Amniotic stem cell (primary cell): ENCODE measurements around the gene DCAF15.

Experiments
- DNase-seq: peaks from one replicate; lab custom pipeline; 2025; lab: John Stamatoyannopoulos, UW

The DCAF15 gene

GRCh38 chr19:13976446-13976845, 24.1 kb downstream of the DCAF15 start:
- DNase-seq, result no peak

DNA sequence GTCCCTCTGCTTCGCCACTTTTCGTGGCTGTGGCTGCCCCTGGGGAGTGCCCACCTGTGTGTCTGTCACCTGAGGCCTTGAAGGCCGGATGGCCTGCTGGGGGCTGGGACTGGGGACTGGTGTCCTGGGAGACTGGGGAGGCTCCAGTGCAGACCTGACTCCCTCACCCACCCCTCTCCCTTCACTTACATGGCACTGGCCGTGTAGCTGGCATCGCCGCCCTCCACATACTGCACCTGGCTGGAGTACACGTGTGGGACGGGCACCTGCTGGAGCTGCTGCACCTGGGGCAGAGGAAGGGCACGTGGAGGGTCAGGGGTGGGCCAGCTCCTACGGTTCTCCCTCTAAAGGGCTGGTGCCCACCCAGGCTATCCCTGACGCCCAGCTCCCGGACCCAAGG, 25.5 kb downstream of the DCAF15 start:
- no peak for DNase-seq

DNA sequence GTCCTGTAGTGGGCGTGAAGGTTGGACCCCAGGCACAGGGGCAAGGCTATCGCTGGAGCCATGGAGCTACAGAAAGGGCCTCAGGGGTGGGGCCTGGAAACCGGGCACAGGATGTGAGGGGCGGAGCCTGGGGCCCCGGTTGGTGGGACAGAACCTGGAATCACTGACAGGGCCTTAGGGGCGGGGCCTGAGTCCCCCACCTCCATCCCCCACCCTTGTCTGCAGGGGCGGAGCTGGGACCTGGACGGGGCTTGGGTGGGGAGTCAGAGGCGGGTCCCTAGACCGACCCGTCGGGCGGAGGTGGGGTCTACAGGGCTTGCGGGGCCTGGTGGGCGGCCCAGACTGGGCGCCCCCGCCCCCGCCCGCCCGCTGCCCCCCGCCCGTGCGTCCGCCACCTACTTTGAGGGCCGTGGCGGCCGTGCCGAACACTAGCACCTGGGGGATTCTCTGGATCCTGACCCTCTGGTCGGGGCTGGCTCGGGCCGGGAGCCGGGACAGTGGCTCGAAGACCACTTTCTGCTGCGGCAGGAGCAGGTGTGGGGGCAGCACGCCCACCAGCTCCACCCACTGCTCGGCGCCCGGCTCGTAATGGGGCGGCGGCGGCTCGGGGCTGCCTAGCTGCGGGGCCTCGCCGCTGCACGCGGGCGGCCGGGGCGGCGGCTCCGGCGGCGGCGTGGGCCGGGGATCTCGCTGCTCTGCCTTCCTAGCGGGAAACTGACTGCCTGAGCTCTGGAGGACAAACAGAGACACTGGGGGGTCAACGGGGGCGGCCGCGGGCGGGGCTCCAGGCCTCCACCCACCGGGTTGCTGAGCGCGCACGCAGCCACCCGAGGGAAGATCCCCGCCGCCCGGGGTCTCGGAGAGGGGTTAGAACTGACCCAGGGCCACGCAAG, 26.3 kb downstream of the DCAF15 start:
- DNase-seq, result no peak

- no peak for DNase-seq
These were observed 26.9 kb downstream of the DCAF15 start for GRCh38 chr19:13979244-13979615.

GRCh38 chr19:13979686-13980085, 27.4 kb downstream of the DCAF15 start:
- no peak for DNase-seq

GRCh38 chr19:13980340-13980739, 28.0 kb downstream of the DCAF15 start:
- DNase-seq, result no peak

GRCh38 chr19:13981021-13981420, 28.7 kb downstream of the DCAF15 start:
- DNase-seq, result no peak

DNA sequence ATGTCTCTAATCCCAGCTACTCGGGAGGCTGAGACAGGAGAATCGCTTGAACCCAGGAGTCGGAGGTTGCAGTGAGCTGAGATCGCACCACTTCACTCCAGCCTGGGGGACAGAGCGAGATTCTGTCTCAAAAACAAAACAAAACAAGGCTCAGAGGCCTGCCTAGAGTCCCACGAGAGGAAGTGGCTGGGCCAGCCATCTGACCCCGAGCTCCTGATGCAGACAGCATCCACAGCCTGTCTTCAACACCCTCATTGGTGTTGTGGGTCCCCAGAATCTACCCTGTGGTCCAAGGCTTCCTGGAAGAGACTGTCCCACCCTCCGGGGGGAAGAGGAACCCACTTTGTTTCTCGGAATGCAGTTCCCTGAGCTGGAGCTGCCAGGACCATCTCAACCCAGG, 29.2 kb downstream of the DCAF15 start:
- DNase-seq, result no peak

- DNase-seq, result no peak
These were observed 29.7 kb downstream of the DCAF15 start for GRCh38 chr19:13981988-13982501.

GRCh38 chr19:13982773-13983172, 30.5 kb downstream of the DCAF15 start:
- no peak for DNase-seq

DNA sequence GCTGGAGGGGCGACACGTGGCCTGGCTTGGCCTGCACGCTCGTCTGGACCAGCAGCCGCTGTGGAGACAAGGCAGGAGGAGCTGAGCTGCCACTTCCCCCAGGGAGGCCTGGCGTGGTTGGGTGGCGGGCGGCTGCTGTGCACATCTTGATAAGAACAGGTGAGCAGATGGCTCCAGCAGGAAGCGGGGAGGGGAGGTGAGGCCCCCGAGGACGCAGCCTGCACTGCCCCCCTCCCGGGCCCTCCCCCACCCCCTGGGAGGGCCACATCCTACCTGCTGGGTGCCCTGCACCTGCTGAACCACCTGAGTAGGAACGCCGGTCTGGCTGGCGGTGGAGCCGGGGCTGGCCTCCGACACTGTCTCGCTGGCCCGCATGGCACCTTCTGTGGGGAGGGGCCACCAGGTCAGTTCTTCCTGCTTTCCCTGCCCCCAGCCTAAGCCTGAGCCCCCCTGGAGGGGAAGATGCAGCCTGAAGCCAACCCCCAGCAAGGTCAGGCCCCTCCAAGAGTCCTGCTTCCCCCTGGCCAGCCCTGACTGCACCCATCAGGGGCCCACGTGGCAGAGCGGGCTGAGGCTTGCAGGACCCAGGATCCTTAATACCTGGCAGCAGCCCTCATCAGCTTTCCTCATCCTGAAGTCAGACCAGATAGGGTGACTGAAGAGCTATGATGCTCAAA, 31.0 kb downstream of the DCAF15 start:
- DNase-seq, result no peak

- DNase-seq, result no peak
These were observed 31.9 kb downstream of the DCAF15 start for GRCh38 chr19:13984186-13984585.

DNA sequence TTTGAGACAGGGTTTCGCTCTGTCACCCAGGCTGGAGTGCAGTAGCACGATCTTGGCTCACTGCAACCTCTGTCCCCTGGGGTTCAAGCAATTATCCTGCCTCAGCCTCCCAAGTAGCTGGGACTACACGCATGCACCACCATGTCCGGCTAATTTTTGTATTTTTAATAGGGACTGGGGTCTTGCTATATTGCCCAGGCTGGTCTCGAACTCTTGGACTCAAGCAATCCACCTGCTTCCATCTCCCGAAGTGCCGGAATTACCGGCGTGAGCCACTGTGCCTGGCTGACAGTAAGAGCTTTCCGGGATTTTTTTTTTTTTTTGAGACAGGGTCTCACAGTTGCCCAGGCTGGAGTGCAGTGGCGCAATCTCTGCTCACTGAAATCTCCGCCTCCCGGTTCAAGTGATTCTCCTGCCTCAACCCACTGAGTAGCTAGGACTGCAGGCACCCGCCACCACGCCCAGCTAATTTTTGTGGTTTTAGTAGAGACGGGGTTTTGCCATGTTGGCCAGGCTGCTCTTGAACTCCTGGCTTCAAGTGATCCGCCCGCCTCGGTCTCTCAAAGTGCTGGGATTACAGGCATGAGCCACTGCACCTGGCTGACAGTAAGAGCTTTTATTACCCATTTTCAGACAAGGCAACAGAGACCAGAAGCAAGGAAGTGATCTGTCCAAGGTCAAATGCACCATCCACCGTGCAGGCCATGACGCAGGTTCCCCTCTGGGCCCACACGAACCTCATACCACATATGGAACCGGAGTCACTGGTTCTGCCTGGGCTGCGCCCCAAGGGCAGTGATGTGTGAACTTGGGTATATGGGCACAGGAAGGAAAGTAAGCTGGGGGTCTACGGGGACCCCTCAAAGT, 32.8 kb downstream of the DCAF15 start:
- DNase-seq, result no peak

- DNase-seq, result no peak
These were observed 33.5 kb downstream of the DCAF15 start for GRCh38 chr19:13985771-13986347.

DNA sequence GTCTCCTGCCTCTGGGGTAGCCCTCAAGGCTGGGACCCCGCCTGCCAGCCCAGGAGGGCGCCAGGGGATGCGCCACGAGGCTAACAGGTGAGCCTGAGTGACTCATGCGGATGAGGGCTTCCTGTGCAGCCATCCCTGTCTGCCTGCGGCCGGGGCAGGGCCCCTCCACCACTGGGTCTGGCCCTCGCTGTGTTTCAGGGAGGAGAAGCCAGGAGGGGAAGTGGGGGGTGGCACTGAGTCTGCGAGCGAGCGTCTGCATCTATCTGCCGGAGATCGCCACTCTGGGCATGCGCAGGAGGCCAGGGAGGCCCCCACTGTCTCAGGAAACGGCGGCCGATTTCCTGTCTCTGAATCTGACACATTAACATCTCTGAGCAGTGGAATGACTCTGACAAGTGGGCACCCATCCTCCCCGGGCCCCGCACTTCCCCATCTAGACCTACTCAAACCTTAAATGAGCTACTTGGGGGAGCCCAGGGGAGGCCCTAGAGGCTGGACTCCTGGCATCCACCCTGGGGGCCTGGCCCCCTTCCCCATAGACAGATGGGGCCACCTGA, 34.1 kb downstream of the DCAF15 start:
- DNase-seq, result no peak

- DNase-seq, result no peak
These were observed 35.0 kb downstream of the DCAF15 start for GRCh38 chr19:13987101-13987890.

DNA sequence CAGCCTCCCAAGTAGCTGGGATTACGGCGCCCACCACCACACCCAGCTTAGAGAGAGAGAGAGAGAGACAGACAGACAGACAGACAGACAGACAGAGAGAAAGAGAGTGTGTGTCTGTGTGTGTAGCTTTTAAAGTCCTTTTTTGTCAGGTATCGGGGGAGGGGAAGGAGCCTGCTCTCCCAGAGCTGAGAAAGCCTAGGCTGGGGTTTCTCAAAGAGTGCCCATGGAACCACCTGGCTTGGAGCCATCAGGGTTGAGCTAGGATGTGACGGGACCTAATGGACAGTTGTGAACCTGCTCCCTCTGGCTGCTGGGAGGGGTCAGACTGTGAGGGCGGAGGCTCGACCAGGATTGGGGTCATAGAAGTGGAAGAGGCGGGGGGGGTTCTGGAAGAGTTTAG, 37.2 kb downstream of the DCAF15 start:
- DNase-seq, result no peak

DNA sequence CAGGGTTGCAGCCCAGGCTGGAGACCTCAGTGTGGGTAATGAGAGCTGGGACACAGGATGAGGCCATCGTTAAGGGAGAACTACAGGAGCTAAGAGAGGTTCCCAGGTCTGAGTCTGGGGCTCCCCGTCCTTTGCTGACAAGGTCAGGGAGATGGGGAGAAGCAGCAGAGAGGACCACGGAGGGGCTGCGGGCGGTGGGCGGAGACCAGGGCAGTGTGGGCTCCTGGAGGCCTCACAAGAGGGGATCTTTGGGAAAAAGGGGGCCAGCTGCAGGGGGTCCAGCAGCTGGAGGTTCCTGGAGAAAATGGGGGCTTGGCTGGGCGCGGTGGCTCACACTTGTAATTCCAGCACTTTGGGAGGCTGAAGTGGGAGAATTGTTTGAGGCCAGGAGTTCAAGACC, 37.8 kb downstream of the DCAF15 start:
- no peak for DNase-seq

GRCh38 chr19:13992025-13992424, 39.7 kb downstream of the DCAF15 start:
- DNase-seq, result no peak

- no peak for DNase-seq
These were observed 41.4 kb downstream of the DCAF15 start for GRCh38 chr19:13993590-13994300.
